Measurements from ENCODE around the gene LAMC2.
A peak's percentile ranks its signal among the peaks of the same experiment; 100 is the strongest.
"Not testable (repeated sequence)": the region's sequence is repeated elsewhere in the genome, so short reads cannot be mapped to it uniquely, and the experiment has no call there.

The LAMC2 gene

GRCh38 chr1:183239220-183239742, 53.2 kb downstream of the LAMC2 start:
- Histone ChIP-seq H3K27ac (ENCODE audit: low read length) (no peak overlapping the region), H3K9me3 (ENCODE audit: control insufficient read depth in 1 of 2, low read length in 2 of 2) (no peaks in the 10 kb centered on the region), H3K36me3 (ENCODE audit: control insufficient read depth in 1 of 2, insufficient read depth in 2 of 2, low read length in 2 of 2) (no peaks in the 10 kb centered on the region), H3K4me3 (ENCODE audit: low read depth in 1 of 2, low read length in 2 of 2) (no peak overlapping the region), H3K27me3 (ENCODE audit: low read depth, low read length) (no peaks in the 10 kb centered on the region), H3K4me1 (ENCODE audit: control insufficient read depth in 1 of 2, insufficient read depth in 2 of 2, low read length in 2 of 2) (peaks cover 0 to 2% of the 10 kb centered on the region in 2 donors)

GRCh38 chr1:183239793-183240525, 53.9 kb downstream of the LAMC2 start:
- Histone ChIP-seq H3K27ac (ENCODE audit: low read length) (peak overlapping the region; percentile 42), H3K9me3 (ENCODE audit: control insufficient read depth in 1 of 2, low read length in 2 of 2) (no peaks in the 10 kb centered on the region), H3K27me3 (ENCODE audit: low read depth, low read length) (no peaks in the 10 kb centered on the region), H3K4me3 (ENCODE audit: low read depth in 1 of 2, low read length in 2 of 2) (no peak overlapping the region), H3K4me1 (ENCODE audit: control insufficient read depth in 1 of 2, insufficient read depth in 2 of 2, low read length in 2 of 2) (no peaks in the 10 kb centered on the region), H3K36me3 (ENCODE audit: control insufficient read depth in 1 of 2, insufficient read depth in 2 of 2, low read length in 2 of 2) (no peaks in the 10 kb centered on the region)

GRCh38 chr1:183240526-183240825, 54.4 kb downstream of the LAMC2 start:
- Histone ChIP-seq H3K27me3 (ENCODE audit: low read depth, low read length) (no peaks in the 10 kb centered on the region), H3K4me3 (ENCODE audit: low read depth in 1 of 2, low read length in 2 of 2) (no peak overlapping the region), H3K4me1 (ENCODE audit: control insufficient read depth in 1 of 2, insufficient read depth in 2 of 2, low read length in 2 of 2) (no peaks in the 10 kb centered on the region), H3K9me3 (ENCODE audit: control insufficient read depth in 1 of 2, low read length in 2 of 2) (no peaks in the 10 kb centered on the region), H3K27ac (ENCODE audit: low read length) (peak overlapping the region; percentile 42), H3K36me3 (ENCODE audit: control insufficient read depth in 1 of 2, insufficient read depth in 2 of 2, low read length in 2 of 2) (no peaks in the 10 kb centered on the region)

- peak overlapping the region; percentile 42 for H3K27ac ChIP-seq (ENCODE audit: low read length)
- H3K9me3 ChIP-seq (ENCODE audit: control insufficient read depth in 1 of 2, low read length in 2 of 2): not testable (repeated sequence)
Observed at GRCh38 chr1:183240853-183241252, 54.8 kb downstream of the LAMC2 start.

GRCh38 chr1:183241471-183241870, 55.4 kb downstream of the LAMC2 start:
- H3K27ac ChIP-seq (ENCODE audit: low read length): peak overlapping the region; percentile 59
- no peaks in the 10 kb centered on the region for H3K27me3 ChIP-seq (ENCODE audit: low read depth, low read length)
- no peaks in the 10 kb centered on the region for H3K9me3 ChIP-seq (ENCODE audit: control insufficient read depth in 1 of 2, low read length in 2 of 2)
- no peaks in the 10 kb centered on the region for H3K4me1 ChIP-seq (ENCODE audit: control insufficient read depth in 1 of 2, insufficient read depth in 2 of 2, low read length in 2 of 2)
- H3K4me3 ChIP-seq (ENCODE audit: low read depth in 1 of 2, low read length in 2 of 2): no peak overlapping the region
- H3K36me3 ChIP-seq (ENCODE audit: control insufficient read depth in 1 of 2, insufficient read depth in 2 of 2, low read length in 2 of 2): no peaks in the 10 kb centered on the region

More at GRCh38 chr1:183240853-183241252, 54.8 kb downstream of the LAMC2 start:
- not testable (repeated sequence) for H3K4me1 ChIP-seq (ENCODE audit: control insufficient read depth in 1 of 2, insufficient read depth in 2 of 2, low read length in 2 of 2); H3K4me3 ChIP-seq (ENCODE audit: low read depth in 1 of 2, low read length in 2 of 2); H3K27me3 ChIP-seq (ENCODE audit: low read depth, low read length); H3K36me3 ChIP-seq (ENCODE audit: control insufficient read depth in 1 of 2, insufficient read depth in 2 of 2, low read length in 2 of 2)

- H3K27ac ChIP-seq (ENCODE audit: low read length): peak overlapping the region; percentile 59
- H3K4me3 ChIP-seq (ENCODE audit: low read depth in 1 of 2, low read length in 2 of 2): no peak overlapping the region
- no peaks in the 10 kb centered on the region for H3K9me3 ChIP-seq (ENCODE audit: control insufficient read depth in 1 of 2, low read length in 2 of 2)
- no peaks in the 10 kb centered on the region for H3K4me1 ChIP-seq (ENCODE audit: control insufficient read depth in 1 of 2, insufficient read depth in 2 of 2, low read length in 2 of 2)
- no peaks in the 10 kb centered on the region for H3K36me3 ChIP-seq (ENCODE audit: control insufficient read depth in 1 of 2, insufficient read depth in 2 of 2, low read length in 2 of 2)
- no peaks in the 10 kb centered on the region for H3K27me3 ChIP-seq (ENCODE audit: low read depth, low read length)
Observed at GRCh38 chr1:183242556-183242955, 56.5 kb downstream of the LAMC2 start.

- Histone ChIP-seq H3K27me3 (ENCODE audit: low read depth, low read length) (no peaks in the 10 kb centered on the region), H3K4me1 (ENCODE audit: control insufficient read depth in 1 of 2, insufficient read depth in 2 of 2, low read length in 2 of 2) (no peaks in the 10 kb centered on the region), H3K9me3 (ENCODE audit: control insufficient read depth in 1 of 2, low read length in 2 of 2) (no peaks in the 10 kb centered on the region), H3K36me3 (ENCODE audit: control insufficient read depth in 1 of 2, insufficient read depth in 2 of 2, low read length in 2 of 2) (no peaks in the 10 kb centered on the region), H3K4me3 (ENCODE audit: low read depth in 1 of 2, low read length in 2 of 2) (no peak overlapping the region), H3K27ac (ENCODE audit: low read length) (no peak overlapping the region)
Observed at GRCh38 chr1:183243161-183244050, 57.3 kb downstream of the LAMC2 start.

- no peaks in the 10 kb centered on the region for H3K9me3 ChIP-seq (ENCODE audit: control insufficient read depth in 1 of 2, low read length in 2 of 2)
Observed at GRCh38 chr1:183244466-183244865, 58.4 kb downstream of the LAMC2 start.

GRCh38 chr1:183245357-183245756, 59.3 kb downstream of the LAMC2 start:
- Histone ChIP-seq H3K27ac (ENCODE audit: low read length) (no peak overlapping the region), H3K9me3 (ENCODE audit: control insufficient read depth in 1 of 2, low read length in 2 of 2) (peaks cover 0 to 3% of the 10 kb centered on the region in 2 donors), H3K4me3 (ENCODE audit: low read depth in 1 of 2, low read length in 2 of 2) (no peak overlapping the region), H3K4me1 (ENCODE audit: control insufficient read depth in 1 of 2, insufficient read depth in 2 of 2, low read length in 2 of 2) (no peaks in the 10 kb centered on the region), H3K27me3 (ENCODE audit: low read depth, low read length) (no peaks in the 10 kb centered on the region), H3K36me3 (ENCODE audit: control insufficient read depth in 1 of 2, insufficient read depth in 2 of 2, low read length in 2 of 2) (no peaks in the 10 kb centered on the region)

More at GRCh38 chr1:183244466-183244865, 58.4 kb downstream of the LAMC2 start:
- Histone ChIP-seq H3K27ac (ENCODE audit: low read length) (no peak overlapping the region), H3K4me1 (ENCODE audit: control insufficient read depth in 1 of 2, insufficient read depth in 2 of 2, low read length in 2 of 2) (no peaks in the 10 kb centered on the region), H3K27me3 (ENCODE audit: low read depth, low read length) (no peaks in the 10 kb centered on the region), H3K4me3 (ENCODE audit: low read depth in 1 of 2, low read length in 2 of 2) (no peak overlapping the region), H3K36me3 (ENCODE audit: control insufficient read depth in 1 of 2, insufficient read depth in 2 of 2, low read length in 2 of 2) (no peaks in the 10 kb centered on the region)

- H3K9me3 ChIP-seq (ENCODE audit: control insufficient read depth in 1 of 2, low read length in 2 of 2): peaks cover 0 to 3% of the 10 kb centered on the region in 2 donors
- no peaks in the 10 kb centered on the region for H3K27me3 ChIP-seq (ENCODE audit: low read depth, low read length)
- no peak overlapping the region for H3K27ac ChIP-seq (ENCODE audit: low read length)
- H3K4me1 ChIP-seq (ENCODE audit: control insufficient read depth in 1 of 2, insufficient read depth in 2 of 2, low read length in 2 of 2): no peaks in the 10 kb centered on the region
- no peaks in the 10 kb centered on the region for H3K36me3 ChIP-seq (ENCODE audit: control insufficient read depth in 1 of 2, insufficient read depth in 2 of 2, low read length in 2 of 2)
- H3K4me3 ChIP-seq (ENCODE audit: low read depth in 1 of 2, low read length in 2 of 2): no peak overlapping the region
Observed at GRCh38 chr1:183246436-183246835, 60.4 kb downstream of the LAMC2 start.

- H3K27ac ChIP-seq (ENCODE audit: low read length): no peak overlapping the region
- no peaks in the 10 kb centered on the region for H3K27me3 ChIP-seq (ENCODE audit: low read depth, low read length)
- H3K4me3 ChIP-seq (ENCODE audit: low read depth in 1 of 2, low read length in 2 of 2): no peak overlapping the region
- peaks cover 0 to 3% of the 10 kb centered on the region in 2 donors for H3K9me3 ChIP-seq (ENCODE audit: control insufficient read depth in 1 of 2, low read length in 2 of 2)
- no peaks in the 10 kb centered on the region for H3K36me3 ChIP-seq (ENCODE audit: control insufficient read depth in 1 of 2, insufficient read depth in 2 of 2, low read length in 2 of 2)
- no peaks in the 10 kb centered on the region for H3K4me1 ChIP-seq (ENCODE audit: control insufficient read depth in 1 of 2, insufficient read depth in 2 of 2, low read length in 2 of 2)
Observed at GRCh38 chr1:183247066-183247465, 61.0 kb downstream of the LAMC2 start.

Data from muscle layer of duodenum (tissue), 2 donors.